IMR-90 (cell line): ENCODE measurements around the gene OSGIN1.
"Not testable (repeated sequence)": the region's sequence is repeated elsewhere in the genome, so short reads cannot be mapped to it uniquely, and the experiment has no call there.

Source experiments
- BHLHE40 ChIP-seq: fragments of 150-350 bp; IDR thresholded peaks from 2 replicates; pipeline ENCODE4 v1.6.1; 2016; ENCODE audit warnings: mild to moderate bottlenecking, low read depth, low read length
- CEBPB ChIP-seq: IDR thresholded peaks from 2 replicates; pipeline ENCODE4 v1.6.1; 2012; ENCODE audit warnings: low read depth, low read length, improper control_type of control experiment
- CHD1 ChIP-seq: IDR thresholded peaks from 2 replicates; pipeline ENCODE4 v1.6.1; 2012; ENCODE audit warnings: low read depth, low read length, improper control_type of control experiment
- ELK1 ChIP-seq: fragments of 150-350 bp; IDR thresholded peaks from 2 replicates; pipeline ENCODE4 v1.6.1; 2016; ENCODE audit warnings: low read depth, mild to moderate bottlenecking, low read length, moderate library complexity, borderline replicate concordance
- MAFK ChIP-seq: IDR thresholded peaks from 2 replicates; pipeline ENCODE4 v1.6.1; 2012; ENCODE audit warnings: low read depth, low read length, improper control_type of control experiment
- MAZ ChIP-seq: IDR thresholded peaks from 2 replicates; pipeline ENCODE4 v1.6.1; 2012; ENCODE audit warnings: low read depth, mild to moderate bottlenecking, low read length, improper control_type of control experiment, moderate library complexity, borderline replicate concordance
- MXI1 ChIP-seq: IDR thresholded peaks from 2 replicates; pipeline ENCODE4 v1.6.1; 2012; ENCODE audit warnings: low read depth, mild to moderate bottlenecking, low read length, moderate library complexity, borderline replicate concordance
- POLR2A ChIP-seq: IDR thresholded peaks from 2 replicates; pipeline ENCODE4 v1.6.1; 2012; ENCODE audit warnings: mild to moderate bottlenecking, low read depth, low read length
- RAD21 ChIP-seq: IDR thresholded peaks from 2 replicates; pipeline ENCODE4 v1.6.1; 2012; ENCODE audit warnings: low read length, improper control_type of control experiment
- RCOR1 ChIP-seq: IDR thresholded peaks from 2 replicates; pipeline ENCODE4 v1.6.1; 2012; ENCODE audit warnings: mild to moderate bottlenecking, low read length, improper control_type of control experiment; ENCODE audit not compliant: insufficient replicate concordance
- RFX5 ChIP-seq: IDR thresholded peaks from 2 replicates; pipeline ENCODE4 v1.8.0; 2012; ENCODE audit warnings: low read depth, mild to moderate bottlenecking, low read length, moderate library complexity
- SMC3 ChIP-seq: fragments of 150-350 bp; IDR thresholded peaks from 2 replicates; pipeline ENCODE4 v1.6.1; 2016; ENCODE audit warnings: low read depth, mild to moderate bottlenecking, antibody characterized with exemption, low read length, moderate library complexity
- TF ChIP-seq, protein P1 (sequence below): conservative IDR thresholded peaks from 2 replicates; pipeline ENCODE4 v1.5.1; 2012; ENCODE audit warnings: mild to moderate bottlenecking, low read depth, low read length, improper control_type of control experiment
- TF ChIP-seq, protein P2 (sequence below): fragments of 150-350 bp; IDR thresholded peaks from 2 replicates; pipeline ENCODE4 v1.6.1; 2017; ENCODE audit warnings: mild to moderate bottlenecking, antibody characterized with exemption, low read length, low read depth

- TF ChIP-seq, protein P1, sequence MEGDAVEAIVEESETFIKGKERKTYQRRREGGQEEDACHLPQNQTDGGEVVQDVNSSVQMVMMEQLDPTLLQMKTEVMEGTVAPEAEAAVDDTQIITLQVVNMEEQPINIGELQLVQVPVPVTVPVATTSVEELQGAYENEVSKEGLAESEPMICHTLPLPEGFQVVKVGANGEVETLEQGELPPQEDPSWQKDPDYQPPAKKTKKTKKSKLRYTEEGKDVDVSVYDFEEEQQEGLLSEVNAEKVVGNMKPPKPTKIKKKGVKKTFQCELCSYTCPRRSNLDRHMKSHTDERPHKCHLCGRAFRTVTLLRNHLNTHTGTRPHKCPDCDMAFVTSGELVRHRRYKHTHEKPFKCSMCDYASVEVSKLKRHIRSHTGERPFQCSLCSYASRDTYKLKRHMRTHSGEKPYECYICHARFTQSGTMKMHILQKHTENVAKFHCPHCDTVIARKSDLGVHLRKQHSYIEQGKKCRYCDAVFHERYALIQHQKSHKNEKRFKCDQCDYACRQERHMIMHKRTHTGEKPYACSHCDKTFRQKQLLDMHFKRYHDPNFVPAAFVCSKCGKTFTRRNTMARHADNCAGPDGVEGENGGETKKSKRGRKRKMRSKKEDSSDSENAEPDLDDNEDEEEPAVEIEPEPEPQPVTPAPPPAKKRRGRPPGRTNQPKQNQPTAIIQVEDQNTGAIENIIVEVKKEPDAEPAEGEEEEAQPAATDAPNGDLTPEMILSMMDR = not testable (repeated sequence)
- TF ChIP-seq POLR2A, SMC3, BHLHE40, MAZ, MAFK, RAD21, MXI1, RFX5, CHD1, ELK1, CEBPB, RCOR1: not testable (repeated sequence)
- TF ChIP-seq, protein P2, sequence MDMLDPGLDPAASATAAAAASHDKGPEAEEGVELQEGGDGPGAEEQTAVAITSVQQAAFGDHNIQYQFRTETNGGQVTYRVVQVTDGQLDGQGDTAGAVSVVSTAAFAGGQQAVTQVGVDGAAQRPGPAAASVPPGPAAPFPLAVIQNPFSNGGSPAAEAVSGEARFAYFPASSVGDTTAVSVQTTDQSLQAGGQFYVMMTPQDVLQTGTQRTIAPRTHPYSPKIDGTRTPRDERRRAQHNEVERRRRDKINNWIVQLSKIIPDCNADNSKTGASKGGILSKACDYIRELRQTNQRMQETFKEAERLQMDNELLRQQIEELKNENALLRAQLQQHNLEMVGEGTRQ = not testable (repeated sequence)
Observed at GRCh38 chr16:83941546-83941945, 11.5 kb upstream of the OSGIN1 start.
